DOHH2 (cell line): ENCODE results near the gene CTIF.

ENCODE experiments used
- H3F3A ChIP-seq: fragments of 200-600 bp; sonication (generic), shearing (Covaris generic); 2 replicates; pipeline ENCODE4 v1.6.0; 2016; ENCODE audit warnings: antibody characterized with exemption, mild to moderate bottlenecking; ENCODE audit not compliant: control insufficient read depth, insufficient read depth
- H3K27ac ChIP-seq: fragments of 200-600 bp; sonication (generic); 2 replicates; pipeline ENCODE4 v1.5.1; 2014; ENCODE audit warnings: low read depth, mild to moderate bottlenecking, low read length, moderate library complexity
- H3K27me3 ChIP-seq: fragments of 200-600 bp; sonication (generic); 2 replicates; pipeline ENCODE4 v1.6.1; 2014; ENCODE audit warnings: mild to moderate bottlenecking, low read length, mixed read lengths; ENCODE audit not compliant: control insufficient read depth
- H3K36me3 ChIP-seq: fragments of 200-600 bp; sonication (generic); 2 replicates; pipeline ENCODE4 v1.6.1; 2014; ENCODE audit warnings: mild to moderate bottlenecking, low read length, moderate library complexity, mixed read lengths; ENCODE audit not compliant: control insufficient read depth
- H3K4me1 ChIP-seq: fragments of 200-600 bp; sonication (generic); 2 replicates; pipeline ENCODE4 v1.6.1; 2014; ENCODE audit warnings: mild to moderate bottlenecking, low read length, mixed read lengths; ENCODE audit not compliant: control insufficient read depth
- H3K4me2 ChIP-seq: fragments of 200-600 bp; sonication (generic); 2 replicates; pipeline ENCODE4 v1.6.0; 2014; ENCODE audit warnings: mild to moderate bottlenecking, low read length, moderate library complexity
- H3K4me3 ChIP-seq: fragments of 200-600 bp; sonication (generic); 2 replicates; pipeline ENCODE4 v1.5.1; 2014; ENCODE audit warnings: mild to moderate bottlenecking, low read length, mixed read lengths
- H3K79me2 ChIP-seq: fragments of 200-600 bp; sonication (generic); 2 replicates; pipeline ENCODE4 v1.6.1; 2014; ENCODE audit warnings: mild to moderate bottlenecking, low read length, mixed read lengths; ENCODE audit not compliant: control insufficient read depth
- H3K9me2 ChIP-seq: fragments of 200-600 bp; sonication (generic); replicated peaks from 2 replicates; pipeline ENCODE4 v1.6.1; 2014; ENCODE audit warnings: mild to moderate bottlenecking, low read length, mixed read lengths; ENCODE audit not compliant: control insufficient read depth
- H3K9me3 ChIP-seq: fragments of 200-600 bp; sonication (generic); 2 replicates; pipeline ENCODE4 v1.6.1; 2014; ENCODE audit warnings: antibody characterized with exemption, low read length, mixed read lengths; ENCODE audit not compliant: control insufficient read depth, insufficient read depth
- H4K20me1 ChIP-seq: fragments of 200-600 bp; sonication (generic); 2 replicates; pipeline ENCODE4 v1.6.0; 2014; ENCODE audit warnings: low read depth, mild to moderate bottlenecking, antibody characterized with exemption, low read length, moderate library complexity; ENCODE audit not compliant: control insufficient read depth, insufficient read depth
- CTCF ChIP-seq: fragments of 200-600 bp; sonication (generic); IDR thresholded peaks from one replicate; pipeline ENCODE4 v1.5.1; 2014; ENCODE audit warnings: antibody characterized with exemption, mild to moderate bottlenecking, low read depth, low read length; ENCODE audit not compliant: poor library complexity, severe bottlenecking
- EZH2phosphoT487 ChIP-seq: fragments of 200-600 bp; sonication (generic); IDR thresholded peaks from 2 replicates; pipeline ENCODE4 v1.6.1; 2017; ENCODE audit warnings: borderline replicate concordance, mild to moderate bottlenecking, antibody characterized with exemption, low read length, moderate library complexity, mixed read lengths

CTIF gene

DNA sequence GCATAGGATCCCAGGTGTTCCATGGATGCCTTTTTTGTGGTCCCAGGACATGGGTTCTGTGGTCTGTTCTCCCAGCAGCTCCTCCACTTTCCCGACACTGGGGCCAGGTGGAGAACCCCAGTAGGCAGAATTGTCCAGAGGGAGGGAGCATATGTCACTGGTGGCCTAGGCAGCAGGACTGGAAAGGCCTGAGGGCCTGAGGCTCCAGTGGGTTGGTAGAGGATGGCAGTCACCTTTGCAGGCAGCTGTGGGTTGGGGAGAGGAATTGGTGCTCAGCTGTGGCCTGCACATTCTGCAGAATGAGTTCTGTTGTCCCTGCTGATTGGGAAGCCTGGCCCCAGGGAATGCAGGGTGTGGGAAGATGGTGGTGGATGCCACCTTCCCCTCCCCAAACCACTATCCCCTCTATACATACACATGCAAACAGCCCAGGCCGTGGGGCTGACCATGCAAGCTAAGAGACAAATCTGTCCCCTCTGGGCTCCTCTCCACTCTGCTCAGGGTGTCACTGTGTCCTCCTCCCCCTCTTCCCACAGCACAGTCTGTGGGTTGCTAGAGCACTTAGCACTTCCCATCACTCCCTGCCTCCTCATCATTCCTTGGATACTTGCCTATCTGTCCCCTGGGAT is 11.4 kb downstream of the CTIF start:
- Histone ChIP-seq H3F3A (no peaks in the 10 kb centered on the region), H3K9me3 (no peaks in the 10 kb centered on the region), H3K9me2 (no peaks in the 10 kb centered on the region), H3K27me3 (no peaks in the 10 kb centered on the region), H3K4me2 (no peak overlapping the region), H3K79me2 (no peaks in the 10 kb centered on the region), H3K4me3 (no peak overlapping the region), H3K4me1 (peaks cover 7% of the 10 kb centered on the region; the same call in 1 of the 2 replicates), H3K36me3 (no peaks in the 10 kb centered on the region), H3K27ac (no peak overlapping the region), H4K20me1 (no peaks in the 10 kb centered on the region)
- no peak for TF ChIP-seq CTCF
- TF ChIP-seq EZH2phosphoT487, result no peak

DNA sequence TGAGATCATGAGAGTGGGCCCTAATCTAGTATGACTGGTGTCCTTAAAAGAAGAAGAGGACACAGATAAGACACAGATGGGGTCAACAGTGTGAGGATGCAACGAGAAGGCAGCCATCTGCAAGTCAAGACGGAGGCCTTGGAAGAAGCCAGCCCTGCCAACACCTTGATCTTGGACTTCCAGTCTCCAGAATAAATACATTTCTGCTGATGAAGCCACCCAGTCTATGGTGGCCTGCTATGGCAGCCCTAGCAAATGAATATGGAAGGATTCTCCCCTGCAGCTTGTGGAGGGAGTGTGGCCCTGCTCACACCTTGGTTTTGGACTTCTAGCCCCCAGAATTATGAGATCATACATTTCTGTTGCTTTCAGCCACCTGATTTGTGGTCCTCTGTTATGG is 12.3 kb downstream of the CTIF start:
- H3K27ac ChIP-seq, result no peak overlapping the region
- H3K79me2 ChIP-seq, result no peaks in the 10 kb centered on the region

DNA sequence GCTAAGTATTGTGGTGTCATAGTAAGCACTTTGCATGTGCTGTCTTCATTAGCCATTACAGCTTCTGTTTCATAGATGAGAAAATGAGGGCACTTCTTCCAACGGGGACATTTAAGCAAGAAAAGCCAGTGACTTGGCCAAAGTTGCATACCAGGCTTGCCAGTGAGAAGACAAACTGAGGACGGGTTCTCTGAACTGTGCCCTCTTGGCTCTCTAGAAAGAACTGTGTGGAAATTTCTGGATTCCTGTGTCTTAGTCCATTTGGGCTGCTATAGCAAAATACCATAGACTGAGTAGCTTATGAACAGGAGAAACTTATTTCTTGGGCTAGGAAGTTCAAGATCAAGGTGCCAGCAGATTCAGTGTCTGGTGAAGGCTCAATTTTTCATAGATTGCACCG is 13.3 kb downstream of the CTIF start:
- no peaks in the 10 kb centered on the region for H3K9me3 ChIP-seq
- H3K9me2 ChIP-seq, result no peaks in the 10 kb centered on the region
- H3K27ac ChIP-seq, result no peak overlapping the region
- no peak overlapping the region for H3K4me2 ChIP-seq
- no peaks in the 10 kb centered on the region for H4K20me1 ChIP-seq
- no peaks in the 10 kb centered on the region for H3F3A ChIP-seq
- H3K27me3 ChIP-seq, result no peaks in the 10 kb centered on the region
- H3K4me3 ChIP-seq, result no peak overlapping the region
- no peaks in the 10 kb centered on the region for H3K79me2 ChIP-seq
- TF ChIP-seq CTCF (no peak), EZH2phosphoT487 (no peak)
- H3K4me1 ChIP-seq, result peaks cover 7% of the 10 kb centered on the region; the same call in 1 of the 2 replicates
- no peaks in the 10 kb centered on the region for H3K36me3 ChIP-seq

More for the DNA sequence above, 12.3 kb downstream of the CTIF start:
- peaks cover 7% of the 10 kb centered on the region; the same call in 1 of the 2 replicates for H3K4me1 ChIP-seq
- no peaks in the 10 kb centered on the region for H4K20me1 ChIP-seq
- no peaks in the 10 kb centered on the region for H3K9me3 ChIP-seq
- no peaks in the 10 kb centered on the region for H3K36me3 ChIP-seq
- no peaks in the 10 kb centered on the region for H3F3A ChIP-seq
- no peak overlapping the region for H3K4me3 ChIP-seq
- H3K27me3 ChIP-seq, result no peaks in the 10 kb centered on the region
- no peaks in the 10 kb centered on the region for H3K9me2 ChIP-seq
- H3K4me2 ChIP-seq, result no peak overlapping the region
- TF ChIP-seq CTCF, result no peak
- no peak for TF ChIP-seq EZH2phosphoT487
